IPS-NIHi7 (cell line): ENCODE measurements around the gene TMEM255B.

Experiments
- DNase-seq: peaks from one replicate; pipeline ENCODE4 v3.0.0; 2012; ENCODE audit warnings: mixed read lengths; ENCODE audit errors: extremely low spot score

Gene TMEM255B

DNA sequence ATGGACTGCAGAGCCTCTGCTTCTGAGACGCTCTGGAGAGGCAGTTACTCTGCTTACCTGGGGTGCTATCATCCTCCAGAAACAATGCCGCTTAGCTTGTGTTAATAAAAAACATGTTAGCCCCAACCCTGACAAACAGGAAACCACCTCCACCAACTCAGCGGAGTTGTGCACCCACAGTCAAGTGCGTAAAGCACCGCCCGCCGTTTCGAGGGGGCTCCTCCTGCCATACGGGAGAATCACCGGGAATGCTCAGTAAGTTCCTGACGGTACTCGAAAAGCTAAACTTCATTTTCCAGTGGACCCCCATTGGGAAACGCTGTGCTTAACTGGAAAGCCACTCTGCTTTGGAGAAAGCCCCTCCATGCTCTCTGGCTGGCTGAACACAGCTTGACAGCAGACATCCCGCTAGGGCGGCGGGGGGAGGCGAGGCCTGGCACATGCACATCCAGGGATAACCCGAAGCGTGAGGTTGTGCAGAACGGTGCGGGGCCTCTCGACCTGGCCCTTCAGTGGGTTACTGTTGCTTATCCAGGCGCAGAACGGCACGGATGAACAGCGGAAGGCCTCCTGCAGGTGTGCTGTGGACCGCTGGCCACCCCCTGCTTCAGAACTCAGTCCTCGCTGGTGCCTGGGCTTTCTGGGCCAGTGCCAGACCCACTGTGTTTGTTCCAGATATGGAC is 87.8 kb downstream of the TMEM255B start:
- no peak for DNase-seq

DNA sequence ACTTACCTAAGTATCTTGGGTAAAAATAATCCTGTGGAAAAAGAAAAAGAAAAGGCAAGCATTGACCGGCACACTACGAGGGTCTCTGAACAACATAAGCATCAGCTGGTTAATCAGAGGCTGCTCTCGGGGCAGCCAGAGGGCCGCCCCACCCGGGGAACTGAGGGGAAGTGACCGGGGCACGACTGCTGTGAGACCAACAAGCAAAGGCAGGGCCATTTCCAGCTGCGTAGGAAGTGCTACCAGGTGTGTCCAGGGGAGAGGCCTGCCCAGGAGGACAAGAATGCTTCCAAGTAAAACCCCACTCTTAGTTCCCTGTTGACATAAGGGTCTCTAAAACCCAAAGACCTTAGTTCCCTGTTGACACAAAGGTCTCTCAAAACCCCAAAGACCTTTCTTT is 89.0 kb downstream of the TMEM255B start:
- DNase-seq = no peak

DNA sequence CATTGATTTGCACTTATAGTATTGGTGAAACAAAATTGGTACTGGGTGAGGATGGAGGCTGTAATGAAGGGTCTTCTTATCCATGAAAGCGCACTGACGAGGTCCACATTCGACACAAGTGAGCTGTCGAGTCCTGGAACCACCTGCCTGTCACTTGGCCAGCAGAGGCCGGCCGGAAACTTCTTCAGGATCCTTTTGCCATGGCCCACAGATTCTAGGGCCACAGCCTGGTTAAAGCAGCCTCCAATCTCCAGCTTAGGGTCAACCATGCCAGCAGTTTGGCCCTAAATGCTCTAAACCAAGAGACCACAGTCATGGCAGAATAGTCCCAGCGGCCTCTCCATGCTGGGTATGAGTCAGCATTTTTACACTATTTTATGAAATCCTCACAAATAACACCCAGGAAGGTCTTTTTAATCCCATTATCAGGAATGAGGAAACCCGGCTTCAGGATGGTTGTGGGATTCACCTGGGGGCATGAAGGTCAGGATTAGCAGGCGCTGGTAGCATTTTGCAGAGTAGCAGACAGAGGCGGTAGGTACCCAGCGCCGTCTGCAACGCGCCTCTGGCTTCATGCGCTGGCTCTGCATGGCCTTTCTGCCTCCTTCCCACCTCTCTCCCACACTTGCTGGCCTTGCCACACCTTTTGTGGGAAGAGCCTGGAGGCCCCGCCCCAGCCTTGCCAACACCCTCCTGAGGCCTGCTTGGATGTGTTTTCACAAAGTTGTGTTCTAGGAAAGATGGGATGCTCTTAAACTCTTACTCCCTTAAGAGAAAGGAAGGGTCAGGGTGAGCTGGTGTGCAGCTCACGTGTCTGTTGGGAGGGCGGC is 89.6 kb downstream of the TMEM255B start:
- no peak for DNase-seq

DNA sequence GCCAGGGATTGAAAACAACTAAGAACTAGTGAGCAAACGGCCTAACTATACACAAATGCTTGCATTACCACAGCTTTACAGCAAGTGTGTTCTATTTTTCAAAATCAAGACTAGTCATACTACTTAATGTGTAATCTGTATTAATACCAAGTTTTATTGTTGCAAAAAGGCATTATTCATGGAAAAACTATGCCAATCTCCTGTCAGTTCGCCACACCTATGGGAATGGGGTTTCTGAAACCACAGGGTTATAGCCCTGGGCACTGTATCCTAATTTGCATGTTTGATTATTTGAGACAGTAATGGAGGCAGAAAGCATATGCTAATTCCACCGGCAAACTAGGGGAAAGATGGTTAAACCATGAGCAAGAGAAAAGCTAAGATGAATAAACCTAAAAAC is 90.5 kb downstream of the TMEM255B start:
- no peak for DNase-seq

DNA sequence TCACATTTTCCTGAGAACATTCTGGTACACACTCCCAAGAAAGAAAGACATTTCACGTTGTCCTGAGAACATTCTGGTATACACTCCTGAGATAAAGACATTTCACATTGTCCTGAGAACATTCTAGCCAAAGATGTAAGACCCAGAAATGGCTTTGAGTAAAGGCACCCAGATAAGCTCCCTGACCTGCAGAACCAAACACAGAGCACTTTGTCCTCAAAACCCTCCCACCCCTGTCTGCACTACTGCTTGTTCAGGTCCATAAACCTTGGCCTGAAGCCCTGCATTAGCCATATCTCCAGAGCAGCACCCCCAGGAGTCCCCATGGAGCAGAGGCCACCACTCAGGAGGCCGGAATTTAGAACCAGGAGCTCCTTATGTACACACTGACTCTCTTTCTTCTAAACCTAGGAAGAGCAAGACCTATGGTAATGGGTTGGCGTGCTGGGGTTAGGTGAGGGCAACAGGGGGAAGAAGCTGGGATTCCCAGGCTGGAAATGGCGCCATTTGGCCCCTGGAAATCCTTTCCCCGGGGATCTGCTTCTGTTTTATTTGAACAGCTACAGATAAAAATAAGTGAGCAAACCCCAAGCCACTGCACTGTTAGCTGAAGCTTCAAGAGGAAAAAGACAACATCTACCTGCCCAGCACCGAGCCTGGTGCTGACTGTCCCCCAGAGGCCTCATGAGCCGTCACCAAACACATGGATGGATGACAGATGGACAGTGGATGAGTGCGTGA is 91.1 kb downstream of the TMEM255B start:
- DNase-seq = no peak

DNA sequence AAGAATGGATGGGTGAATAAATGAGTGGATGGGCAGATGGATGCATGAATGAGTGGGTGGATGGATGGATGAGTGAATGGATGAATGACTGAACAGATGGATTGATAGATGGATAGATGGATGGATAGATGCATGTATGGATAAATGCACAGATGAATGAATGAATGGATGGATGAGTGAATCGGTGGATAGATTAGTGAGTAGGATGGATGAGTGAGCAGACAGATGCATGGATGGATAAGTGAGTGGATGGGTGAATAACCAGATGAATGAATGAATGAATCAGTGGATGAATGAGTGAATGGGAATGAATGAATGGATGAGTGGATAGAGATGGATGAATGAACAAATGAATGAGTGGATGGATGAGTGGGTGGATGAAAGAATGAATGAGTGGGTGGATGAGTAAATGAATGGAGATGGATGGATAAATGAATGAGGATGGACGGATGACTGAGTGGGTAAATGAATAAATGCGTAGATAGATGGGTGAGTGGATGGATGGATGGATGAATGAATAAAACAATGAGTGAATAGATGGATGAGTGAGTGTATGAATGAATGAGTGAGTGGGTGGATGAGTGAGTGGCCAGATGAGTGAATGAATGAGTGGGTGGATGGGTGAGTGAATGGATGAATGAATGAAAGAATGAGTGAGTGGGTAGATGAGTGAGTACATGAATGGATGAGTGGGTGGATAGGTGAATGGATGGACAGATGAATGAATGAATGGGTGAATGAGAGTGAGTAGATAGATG is 91.9 kb downstream of the TMEM255B start:
- DNase-seq = no peak

DNA sequence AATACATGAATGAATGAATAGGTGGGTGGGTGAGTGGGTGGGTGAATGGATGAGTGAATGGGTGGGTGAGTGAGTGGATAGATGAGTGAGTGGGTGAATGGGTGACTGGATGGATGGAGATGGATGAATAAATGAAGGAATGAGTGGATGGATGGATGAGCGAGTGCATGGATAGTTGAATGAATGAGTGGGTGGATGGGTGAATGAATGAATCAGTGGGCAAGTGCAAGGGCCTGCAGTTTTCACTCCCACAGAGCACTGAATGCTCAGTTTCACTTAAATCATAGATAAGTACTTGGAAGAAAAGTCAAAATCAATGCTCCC is 92.4 kb downstream of the TMEM255B start:
- no peak for DNase-seq

DNA sequence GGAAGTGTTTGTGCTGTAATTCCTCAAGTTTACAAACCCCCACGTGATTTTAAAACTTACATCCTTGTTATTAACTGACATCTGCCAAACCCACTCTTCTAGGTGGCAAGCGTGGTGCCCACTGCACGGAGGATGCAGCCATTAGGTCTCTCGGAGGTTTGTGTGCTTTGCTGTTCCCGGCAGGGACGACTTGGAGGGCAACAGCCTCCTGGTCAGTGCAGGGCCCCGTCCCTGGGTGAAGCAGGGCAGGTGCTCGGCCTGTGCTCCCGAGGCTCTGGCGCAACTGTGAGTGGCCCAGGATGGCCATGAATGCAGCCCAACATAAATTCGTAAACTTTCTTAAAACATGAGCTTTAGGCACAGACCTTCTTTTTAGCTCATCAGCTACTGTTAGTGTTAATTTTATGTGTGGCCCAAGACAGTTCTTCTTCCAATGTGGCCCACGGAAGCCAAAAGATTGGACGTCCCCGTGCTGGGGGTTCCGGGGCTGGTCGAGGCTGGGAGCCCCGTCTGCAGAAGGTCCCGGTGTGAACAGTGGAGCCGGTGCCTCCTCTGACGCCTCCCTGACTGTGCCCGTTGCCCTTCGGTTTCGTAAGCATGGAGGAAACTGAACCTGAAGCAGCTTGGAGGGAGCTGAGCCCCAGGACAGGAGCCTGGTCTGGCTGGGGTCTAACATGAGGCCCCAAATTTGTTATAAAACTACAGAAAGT is 93.0 kb downstream of the TMEM255B start:
- no peak for DNase-seq

DNA sequence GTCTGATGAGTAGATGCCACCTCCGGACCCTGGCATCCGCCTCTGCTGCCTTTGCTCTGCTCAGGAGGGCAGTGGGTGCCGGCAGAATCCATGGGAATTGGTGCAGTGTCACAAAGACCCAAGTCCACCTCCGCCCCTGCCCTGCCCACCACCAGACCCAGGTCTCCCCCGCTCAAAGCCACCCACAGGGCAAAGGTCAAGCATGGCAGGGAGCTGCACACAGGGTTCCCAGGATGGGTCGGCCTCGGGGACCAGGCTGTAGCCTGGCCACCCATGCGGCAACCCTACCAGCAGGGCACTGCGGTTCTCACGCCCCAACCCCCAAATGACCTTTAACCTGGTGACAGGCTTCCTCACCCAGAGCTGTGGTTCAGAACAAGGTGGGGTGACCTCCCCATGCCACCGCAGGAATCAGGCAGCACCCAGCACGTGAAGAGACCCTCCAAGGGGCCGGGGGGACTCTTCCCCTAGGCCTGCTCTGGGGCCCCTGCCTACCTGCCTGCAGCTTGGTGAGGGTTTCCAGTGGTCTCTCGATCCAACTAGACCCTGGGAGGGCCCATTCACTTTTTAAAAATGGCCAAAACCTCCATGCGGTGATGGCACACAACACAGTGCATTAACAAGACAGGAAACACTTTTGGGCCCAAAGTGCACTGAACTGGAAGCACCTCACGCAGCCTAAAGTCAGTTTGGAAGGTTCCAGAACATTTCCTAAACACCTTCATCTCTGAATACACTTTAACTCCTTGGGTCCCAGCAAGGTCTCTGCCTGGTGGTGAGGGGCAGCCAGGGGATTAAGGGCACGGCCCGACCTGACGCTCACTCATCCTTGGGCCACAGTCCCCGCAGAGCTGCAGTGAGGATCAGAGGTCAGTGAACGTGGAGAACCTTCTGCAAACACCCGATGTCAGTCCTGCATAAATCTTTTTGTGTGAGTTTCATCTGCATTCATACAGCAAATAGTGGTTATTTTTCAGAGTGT is 93.8 kb downstream of the TMEM255B start:
- DNase-seq = no peak

DNA sequence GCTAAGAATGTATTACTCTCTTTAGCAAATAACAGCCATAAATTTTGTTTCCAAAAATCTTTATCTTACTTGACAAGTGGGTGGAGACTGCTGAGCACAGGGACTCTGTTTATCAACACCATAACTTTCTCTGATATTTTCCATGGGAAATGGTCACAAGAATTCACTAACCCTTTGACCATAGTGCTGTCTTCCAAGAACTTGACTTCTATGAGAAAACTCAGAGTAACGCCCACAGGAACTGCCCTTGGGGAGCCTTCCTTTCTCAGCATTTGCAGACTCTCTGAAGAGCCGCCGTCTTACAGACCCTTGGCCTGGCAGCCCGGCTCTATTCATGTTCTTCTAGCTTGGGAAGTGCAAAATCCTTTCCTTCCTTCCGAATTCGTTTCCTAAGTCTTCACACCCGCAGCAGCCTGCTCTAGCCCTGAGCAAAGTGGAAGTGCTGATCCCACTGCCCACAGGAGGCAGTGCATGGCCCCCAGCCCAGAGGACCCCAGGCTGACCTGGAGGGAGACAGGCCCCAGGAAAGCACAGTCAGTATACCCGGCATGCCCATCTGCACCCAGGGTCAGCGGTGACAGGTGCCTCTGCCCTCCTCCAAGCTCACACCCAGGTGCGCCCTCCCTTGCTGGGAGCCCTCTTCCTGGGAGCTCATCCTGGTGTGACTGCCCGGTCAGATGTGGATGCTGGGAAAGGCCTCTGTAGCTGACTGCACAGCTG is 94.7 kb downstream of the TMEM255B start:
- DNase-seq = no peak

DNA sequence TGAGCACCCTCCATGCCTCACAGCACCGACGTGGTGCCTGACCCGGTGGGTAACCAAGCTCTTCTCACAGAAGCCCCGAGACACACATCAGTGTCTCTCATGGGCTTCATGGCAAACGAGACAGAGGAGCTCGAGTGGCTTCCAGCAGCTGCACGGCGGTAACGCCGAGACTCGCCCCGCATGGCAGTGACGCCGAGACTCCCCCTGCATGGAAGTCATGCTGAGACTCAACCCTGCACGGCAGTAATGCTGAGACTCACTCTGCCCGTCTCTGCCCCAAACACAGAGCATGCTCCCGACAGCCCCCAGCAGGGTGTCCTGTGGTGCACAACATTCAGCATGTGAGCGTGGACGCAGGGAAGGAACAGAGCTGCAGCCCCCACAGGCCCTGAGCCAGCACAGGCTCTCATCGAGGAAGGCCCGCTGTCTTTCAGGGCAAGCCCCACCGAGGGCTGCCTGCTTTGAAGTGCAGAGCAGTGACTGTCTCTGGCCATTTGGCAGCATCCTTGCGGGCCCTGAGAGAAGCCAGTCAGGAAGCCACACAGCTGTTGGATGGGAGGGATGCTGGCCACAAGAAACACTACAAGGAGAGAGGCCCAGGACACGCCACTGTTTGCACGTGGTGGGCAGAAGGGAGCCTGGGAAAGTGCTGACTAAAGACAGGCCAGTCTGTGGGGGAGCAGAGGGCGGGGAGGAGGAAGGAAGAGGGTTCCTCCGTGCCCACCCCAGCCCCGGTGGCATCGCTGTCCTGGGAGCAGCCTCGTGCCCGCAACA is 95.4 kb downstream of the TMEM255B start:
- DNase-seq = no peak

DNA sequence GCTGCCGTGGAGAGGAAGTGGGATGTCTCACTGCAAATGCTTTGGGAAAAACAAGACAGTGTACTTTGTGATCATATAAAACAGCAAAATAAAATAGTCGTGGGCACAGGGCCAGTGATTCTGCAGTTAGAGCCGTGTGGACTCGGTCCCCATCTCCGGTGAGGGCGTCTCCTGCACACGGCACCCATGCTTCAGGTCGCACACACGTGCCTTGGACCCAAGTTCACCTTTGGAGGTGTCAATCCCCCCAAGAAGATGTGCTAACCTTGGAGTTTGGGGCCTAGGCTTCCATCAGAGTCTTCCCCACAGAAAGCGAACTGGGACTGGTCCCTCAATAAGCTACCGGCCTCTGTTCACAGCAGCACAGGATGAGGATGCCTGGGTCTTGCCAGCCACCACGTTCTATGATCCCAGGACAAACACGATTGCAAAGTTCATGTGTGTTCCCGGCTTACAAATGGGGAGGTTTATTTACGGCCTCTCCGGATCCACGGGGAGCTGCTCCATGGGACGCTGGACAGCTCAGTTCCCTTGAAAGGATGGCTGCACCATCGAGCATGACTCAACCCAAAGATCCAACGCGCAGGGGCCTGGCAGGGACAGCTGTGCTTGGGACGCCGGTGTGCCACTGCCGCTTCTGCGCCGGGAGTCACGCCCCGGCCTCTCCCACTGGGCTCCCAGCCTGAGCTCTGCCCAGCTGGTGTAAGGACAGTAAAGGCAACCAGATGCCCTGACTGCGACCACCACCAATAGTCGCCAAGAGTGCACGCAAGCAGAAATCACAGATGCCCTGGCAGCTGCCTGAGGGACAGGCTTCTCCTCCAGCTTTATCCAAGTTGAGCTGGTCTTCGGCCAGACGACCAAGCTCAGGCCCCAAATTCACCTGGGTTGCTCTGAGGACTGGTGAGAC is 96.2 kb downstream of the TMEM255B start:
- no peak for DNase-seq

DNA sequence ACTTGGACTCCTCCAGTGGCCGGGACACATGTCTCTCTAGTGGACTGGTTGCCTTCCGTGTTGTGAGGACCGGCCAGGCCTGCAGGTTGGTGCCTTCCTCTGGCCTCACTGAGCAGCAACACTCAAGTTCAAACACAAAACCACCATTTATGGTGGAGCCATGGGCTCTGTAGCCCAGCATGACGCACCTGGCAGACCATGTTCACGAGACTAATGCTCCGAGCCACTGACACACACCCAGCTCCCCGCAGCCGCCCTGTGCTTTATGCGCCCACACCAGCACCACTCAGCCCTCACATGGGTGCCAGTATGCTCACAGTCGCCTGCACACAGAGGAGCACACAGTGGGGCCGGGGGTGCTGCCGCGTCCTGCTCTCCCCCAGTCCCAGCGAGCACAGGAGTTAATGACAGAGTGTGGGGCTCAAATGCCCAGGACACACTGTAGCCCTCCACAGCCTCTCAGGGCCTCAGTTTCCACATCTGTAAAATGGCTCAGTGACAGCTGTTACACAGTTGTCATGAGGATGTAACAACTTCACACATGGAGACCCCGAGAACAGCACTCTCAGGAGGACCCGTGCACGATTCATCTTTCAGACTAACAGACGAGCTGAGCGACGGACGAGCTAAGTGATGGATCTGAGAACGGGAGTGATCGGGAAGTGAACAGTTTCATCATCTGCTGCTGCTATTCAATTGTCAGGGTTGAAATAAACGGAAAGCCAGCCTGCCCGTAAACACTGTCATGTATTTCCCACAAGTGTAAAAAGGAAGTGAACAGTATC is 97.1 kb downstream of the TMEM255B start:
- no peak for DNase-seq

DNA sequence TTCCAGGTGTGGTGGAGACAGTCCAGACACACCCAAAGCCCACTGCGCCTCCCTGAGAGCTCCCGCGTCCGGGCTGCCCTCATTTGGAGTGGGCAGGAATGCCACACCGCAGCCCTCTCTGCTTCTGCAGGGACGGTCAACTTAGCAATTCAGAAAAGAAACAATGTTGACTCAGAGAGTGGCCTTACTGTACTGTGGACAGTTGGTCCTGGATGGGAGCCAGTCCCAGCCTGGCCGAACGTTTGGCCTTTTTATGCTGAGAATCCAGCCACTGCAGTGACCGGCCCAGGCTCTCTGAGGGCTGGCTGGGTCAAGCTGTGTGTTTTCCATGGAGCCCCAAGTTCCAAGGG is 97.7 kb downstream of the TMEM255B start:
- DNase-seq = no peak

DNA sequence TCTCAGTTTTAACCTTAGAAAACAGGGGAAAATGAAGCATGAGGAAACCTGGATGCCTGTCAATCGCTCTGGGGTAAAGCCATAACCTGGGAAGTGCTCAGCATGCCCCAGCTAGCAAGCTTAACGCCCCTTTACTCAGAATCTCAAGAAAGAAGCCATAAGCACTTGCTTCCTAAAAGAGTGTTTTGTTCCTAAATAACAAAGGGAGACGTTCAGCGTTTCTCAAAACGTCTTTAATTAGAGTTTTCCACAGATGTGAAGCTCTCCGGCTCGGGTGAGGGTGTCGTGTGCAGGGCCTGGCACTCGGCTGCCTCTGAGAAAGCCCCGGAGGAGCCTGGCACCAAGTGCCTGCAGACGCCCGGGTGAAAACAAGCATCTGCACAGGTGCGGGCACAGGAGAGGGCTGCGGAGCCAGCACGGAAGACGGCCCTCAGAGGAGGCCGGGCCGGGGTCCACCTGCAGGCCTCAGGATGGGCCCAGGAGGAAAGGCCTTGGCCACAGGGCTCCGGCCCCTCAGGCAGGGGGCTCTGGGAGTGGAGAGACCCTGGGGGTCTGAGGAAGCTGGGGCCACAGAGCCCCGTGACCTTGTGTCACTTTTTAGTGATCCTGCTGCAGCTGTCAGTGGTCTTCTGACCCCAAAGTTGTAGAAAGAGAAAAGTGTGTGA is 98.6 kb downstream of the TMEM255B start:
- DNase-seq = no peak

DNA sequence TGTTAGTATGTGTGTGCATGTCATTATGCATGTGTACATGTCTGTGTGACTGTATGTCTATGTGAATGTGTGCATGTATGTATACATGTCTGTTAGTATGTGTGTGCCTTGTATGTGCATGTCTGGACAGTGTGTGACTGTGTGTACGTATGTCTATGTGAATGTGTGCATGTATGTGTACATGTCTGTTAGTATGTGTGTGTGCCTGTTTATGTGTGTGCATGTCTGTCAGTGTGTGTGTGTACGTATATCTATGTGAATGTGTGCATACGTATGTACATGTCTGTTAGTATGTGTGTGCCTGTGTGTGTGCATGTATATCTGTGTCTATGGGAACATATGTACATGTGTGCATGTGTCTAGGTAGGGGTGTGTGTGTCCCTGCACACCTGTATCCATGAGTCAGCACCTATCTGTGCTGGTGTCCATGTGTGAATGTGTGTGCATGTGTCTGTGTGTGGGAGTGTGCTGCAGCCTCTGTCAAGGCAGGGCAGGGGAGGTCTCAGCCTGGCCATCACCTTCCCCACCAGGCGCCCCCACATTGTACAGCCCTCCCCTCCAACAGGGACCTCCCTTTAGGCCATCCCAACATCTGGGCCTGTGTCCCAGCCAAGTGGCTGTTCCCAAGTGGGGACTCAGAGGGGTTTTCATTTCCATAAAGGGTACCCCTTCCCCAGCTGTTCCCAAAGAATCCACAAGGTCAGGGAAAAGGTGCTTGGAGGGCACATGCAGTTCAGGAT is 100.5 kb downstream of the TMEM255B start:
- DNase-seq = no peak
